ENCODE measurements around the gene ATG13. TPM values are rescaled to one million over a fixed set of nuclear protein-coding genes. Genes with fewer than 3 reads are reported as not detected.

Gene ATG13
- polyA plus RNA-seq, 1 donor (not counting 4 experiments of a cell fraction or from before 2014, with no cell fraction given): 33.3 TPM

GRCh38 chr11:46588915-46589314 lies 28.4 kb upstream of the ATG13 start:
- FAIRE-seq (no peak), DNase-seq (ENCODE audit: low read depth, low spot score) (no peak)
- Histone ChIP-seq H3K27me3 (ENCODE audit: control insufficient read depth, extremely low read depth, insufficient read depth, low read length) (no peaks in the 10 kb centered on the region), H3K4me2 (ENCODE audit: control insufficient read depth, extremely low read depth, insufficient read depth, low read depth, low read length) (no peak overlapping the region), H3K36me3 (ENCODE audit: control insufficient read depth in 2 of 2, extremely low read depth in 1 of 2, insufficient read depth in 2 of 2, low read length in 2 of 2) (no peaks in the 10 kb centered on the region), H3K4me3 (ENCODE audit: control insufficient read depth in 2 of 3, extremely low read depth in 1 of 3, insufficient read depth in 2 of 3, low read depth in 1 of 3, low read length in 3 of 3) (no peak overlapping the region), H3K79me2 (ENCODE audit: control insufficient read depth, insufficient read depth, low read length) (peaks cover 87% of the 10 kb centered on the region), H2AFZ (ENCODE audit: control insufficient read depth, low read length) (no peak overlapping the region), H3K27ac (ENCODE audit: control insufficient read depth, insufficient read depth, low read length) (no peak overlapping the region), H4K20me1 (ENCODE audit: control insufficient read depth, extremely low read depth, insufficient read depth, low read length) (no peaks in the 10 kb centered on the region), H3K4me1 (ENCODE audit: control insufficient read depth, extremely low read depth, insufficient read depth, low read length) (peaks cover 9% of the 10 kb centered on the region), H3K9me3 (ENCODE audit: control insufficient read depth, low read depth, low read length) (no peaks in the 10 kb centered on the region), H3K9ac (ENCODE audit: control insufficient read depth, extremely low read depth, insufficient read depth, low read length) (no peak overlapping the region), H3K9me1 (ENCODE audit: control insufficient read depth, extremely low read depth, insufficient read depth, low read length) (no peaks in the 10 kb centered on the region)
- dilution Hi-C loops (cut with MboI; ENCODE audit: extremely low pct_ligation_motif_present, low sequenced_read_pairs): no loop called here
- TF ChIP-seq CTCF (optimal IDR thresholded peaks at IDR 0.05 in 1 of 3, IDR thresholded peaks at IDR 0.05 in 1 of 3, conservative IDR thresholded peaks at IDR 0.05 in 1 of 3; ENCODE audit: extremely low read depth in 1 of 3, insufficient read depth in 2 of 3, low read length in 3 of 3) (no peak), EZH2 (IDR thresholded peaks at IDR 0.05; ENCODE audit: low read length) (no peak)

DNA sequence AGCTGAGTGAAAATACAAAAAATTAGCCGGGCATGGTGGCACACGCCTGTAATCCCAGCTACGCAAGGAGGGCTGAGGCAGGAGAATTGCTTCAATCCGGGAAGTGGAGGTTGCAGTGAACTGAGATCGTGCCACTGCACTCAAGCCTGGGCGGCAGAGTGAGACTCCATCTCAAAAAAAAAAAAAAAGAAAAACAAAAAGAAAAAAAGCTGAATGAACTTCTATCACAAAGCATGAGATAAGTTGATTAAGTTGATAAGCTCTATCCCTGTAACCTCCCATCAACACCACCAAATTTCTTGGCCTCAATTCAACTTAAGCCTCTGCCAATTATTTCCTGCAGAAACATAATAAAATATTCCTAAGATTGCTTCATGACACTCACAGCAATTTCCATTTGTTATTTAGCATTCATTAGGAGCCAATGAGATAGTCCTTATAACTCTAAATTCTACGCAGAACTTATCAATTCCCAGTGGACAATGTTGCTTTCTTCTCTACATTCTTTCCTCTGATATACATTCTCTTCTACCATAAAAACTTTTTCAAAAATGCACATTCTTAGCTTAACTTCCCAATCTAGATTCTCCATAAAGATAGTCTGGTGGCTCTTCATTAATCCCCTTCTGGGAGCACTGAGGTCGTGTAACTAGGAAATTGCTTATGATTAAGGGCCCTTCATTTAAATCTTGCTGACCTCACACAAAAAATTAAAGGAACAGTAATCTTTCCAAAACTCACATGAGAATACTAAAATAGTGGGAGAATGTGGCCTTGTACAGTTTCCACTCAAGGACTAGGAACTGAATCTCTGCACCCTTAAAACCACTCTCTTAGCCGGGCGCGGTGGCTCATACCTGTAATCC lies 26.4 kb upstream of the ATG13 start:
- Histone ChIP-seq H3K27me3 (ENCODE audit: control insufficient read depth, extremely low read depth, insufficient read depth, low read length) (no peaks in the 10 kb centered on the region), H3K9me1 (ENCODE audit: control insufficient read depth, extremely low read depth, insufficient read depth, low read length) (no peaks in the 10 kb centered on the region), H3K4me1 (ENCODE audit: control insufficient read depth, extremely low read depth, insufficient read depth, low read length) (peaks cover 9% of the 10 kb centered on the region), H3K9ac (ENCODE audit: control insufficient read depth, extremely low read depth, insufficient read depth, low read length) (peak overlapping the region; percentile 40), H3K79me2 (ENCODE audit: control insufficient read depth, insufficient read depth, low read length) (peaks cover 77% of the 10 kb centered on the region), H3K36me3 (ENCODE audit: control insufficient read depth in 2 of 2, extremely low read depth in 1 of 2, insufficient read depth in 2 of 2, low read length in 2 of 2) (no peaks in the 10 kb centered on the region), H3K4me2 (ENCODE audit: control insufficient read depth, extremely low read depth, insufficient read depth, low read depth, low read length) (peak overlapping the region; percentile 88), H3K27ac (ENCODE audit: control insufficient read depth, insufficient read depth, low read length) (peak overlapping the region; percentile 22), H2AFZ (ENCODE audit: control insufficient read depth, low read length) (no peak overlapping the region), H3K9me3 (ENCODE audit: control insufficient read depth, low read depth, low read length) (no peaks in the 10 kb centered on the region), H3K4me3 (ENCODE audit: control insufficient read depth in 2 of 3, extremely low read depth in 1 of 3, insufficient read depth in 2 of 3, low read depth in 1 of 3, low read length in 3 of 3) (peak overlapping the region; percentile 20 to 57 (median 57)), H4K20me1 (ENCODE audit: control insufficient read depth, extremely low read depth, insufficient read depth, low read length) (no peaks in the 10 kb centered on the region)
- DNase-seq (ENCODE audit: low read depth, low spot score): no peak
- dilution Hi-C loops (cut with MboI; ENCODE audit: extremely low pct_ligation_motif_present, low sequenced_read_pairs): no loop called here
- no peak for FAIRE-seq
- TF ChIP-seq EZH2 (IDR thresholded peaks at IDR 0.05; ENCODE audit: low read length): no peak
- TF ChIP-seq CTCF (optimal IDR thresholded peaks at IDR 0.05 in 1 of 3, IDR thresholded peaks at IDR 0.05 in 1 of 3, conservative IDR thresholded peaks at IDR 0.05 in 1 of 3; ENCODE audit: extremely low read depth in 1 of 3, insufficient read depth in 2 of 3, low read length in 3 of 3): no peak

All from keratinocyte (primary cell).